SK-N-MC (cell line): ENCODE data around the gene DMBX1.

ENCODE experiments used
- EZH2 ChIP-seq: fragments of 200-600 bp; sonication (generic); IDR thresholded peaks from one replicate; pipeline ENCODE4 v1.6.1; 2017; ENCODE audit warnings: antibody characterized with exemption
- FOXP2 ChIP-seq: optimal IDR thresholded peaks from 2 replicates; pipeline ENCODE3; 2011; ENCODE audit warnings: mild to moderate bottlenecking, moderate library complexity; ENCODE audit not compliant: insufficient read depth; ENCODE audit errors: extremely low read length, control extremely low read depth
- POLR2AphosphoS5 ChIP-seq: IDR thresholded peaks from 2 replicates; pipeline ENCODE4 v1.6.1; 2012; ENCODE audit warnings: mild to moderate bottlenecking, low read depth, low read length, borderline replicate concordance

GRCh38 chr1:46480959-46481646 is 8.5 kb upstream of the DMBX1 start:
- TF ChIP-seq EZH2: no peak
- TF ChIP-seq POLR2AphosphoS5: no peak
- TF ChIP-seq FOXP2: no peak
